ENCODE results near the gene NTRK1.

NTRK1 gene

GRCh38 chr1:156858959-156859522 is 1.6 kb upstream of the NTRK1 start, which contains the start of gene INSRR:
INSRR (minus strand) TSS chr1:156859117; CDS start chr1:156858621, 496 bp downstream.
- no peak for DNase-seq

- DNase-seq = no peak
These were observed 1.0 kb upstream of the NTRK1 start for GRCh38 chr1:156859523-156860112.

GRCh38 chr1:156860113-156860627 is 495 bp upstream of the NTRK1 start:
- peak; percentile 35 for DNase-seq

- DNase-seq = no peak
These were observed 1.9 kb downstream of the NTRK1 start for GRCh38 chr1:156862584-156862983.

- no peak for DNase-seq
These were observed 2.4 kb downstream of the NTRK1 start for GRCh38 chr1:156862997-156863599.

GRCh38 chr1:156863631-156864030 is 3.0 kb downstream of the NTRK1 start:
- no peak for DNase-seq

- DNase-seq = no peak
These were observed 4.1 kb downstream of the NTRK1 start for GRCh38 chr1:156864796-156865195.

GRCh38 chr1:156865258-156865657 is 4.6 kb downstream of the NTRK1 start:
- DNase-seq = no peak

GRCh38 chr1:156865865-156866248 is 5.2 kb downstream of the NTRK1 start:
- no peak for DNase-seq

- no peak for DNase-seq
These were observed 5.7 kb downstream of the NTRK1 start for GRCh38 chr1:156866249-156866909.

- DNase-seq = no peak
These were observed 7.7 kb downstream of the NTRK1 start for GRCh38 chr1:156868341-156868740.

GRCh38 chr1:156869455-156869854 is 8.8 kb downstream of the NTRK1 start:
- DNase-seq = no peak

- DNase-seq = no peak
These were observed 13.0 kb downstream of the NTRK1 start for GRCh38 chr1:156873659-156874058.

GRCh38 chr1:156874142-156874541 is 13.5 kb downstream of the NTRK1 start:
- no peak for DNase-seq

GRCh38 chr1:156874572-156875340 is 14.1 kb downstream of the NTRK1 start:
- DNase-seq = no peak

- no peak for DNase-seq
These were observed 14.6 kb downstream of the NTRK1 start for GRCh38 chr1:156875341-156875615.

GRCh38 chr1:156876281-156876680 is 15.6 kb downstream of the NTRK1 start:
- DNase-seq = no peak

GRCh38 chr1:156877433-156878170 is 16.9 kb downstream of the NTRK1 start:
- DNase-seq = no peak

GRCh38 chr1:156879876-156880275 is 19.2 kb downstream of the NTRK1 start:
- no peak for DNase-seq

- no peak for DNase-seq
These were observed 19.8 kb downstream of the NTRK1 start for GRCh38 chr1:156880473-156880872.

- no peak for DNase-seq
These were observed 20.4 kb downstream of the NTRK1 start for GRCh38 chr1:156881101-156881500.

- no peak for DNase-seq
These were observed 21.0 kb downstream of the NTRK1 start for GRCh38 chr1:156881663-156882062.
